SH-SY5Y (cell line): ENCODE data around the gene CEACAM18.

Experiments
- GATA2 ChIP-seq: IDR thresholded peaks from 2 replicates; pipeline ENCODE4 v1.6.1; 2011; ENCODE audit warnings: mild to moderate bottlenecking, low read depth, low read length
- GATA3 ChIP-seq: IDR thresholded peaks from 2 replicates; pipeline ENCODE4 v1.6.1; 2011; ENCODE audit warnings: low read depth, mild to moderate bottlenecking, low read length, moderate library complexity

CEACAM18 gene

DNA sequence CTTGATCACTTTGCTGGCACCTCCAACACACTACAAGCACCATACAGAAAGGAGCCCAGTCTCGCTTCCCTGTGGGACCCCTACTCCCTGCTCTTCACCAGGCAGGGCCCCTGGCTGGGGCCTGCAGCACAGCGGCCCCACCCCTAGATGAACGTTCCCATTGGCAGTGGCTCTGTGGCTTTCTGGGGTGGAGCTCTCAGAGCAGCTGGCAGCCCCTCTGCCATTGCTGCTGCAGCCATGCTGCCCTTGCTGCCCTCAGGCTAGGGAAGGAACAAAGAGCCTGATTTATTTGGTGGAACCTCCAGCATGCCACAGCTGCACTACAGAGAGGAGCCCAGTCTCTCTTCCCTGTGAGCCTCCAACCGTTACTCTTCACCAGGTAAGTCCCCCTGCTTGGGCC lies 47.3 kb downstream of the CEACAM18 start:
- TF ChIP-seq GATA3 = no peak
- no peak for TF ChIP-seq GATA2

DNA sequence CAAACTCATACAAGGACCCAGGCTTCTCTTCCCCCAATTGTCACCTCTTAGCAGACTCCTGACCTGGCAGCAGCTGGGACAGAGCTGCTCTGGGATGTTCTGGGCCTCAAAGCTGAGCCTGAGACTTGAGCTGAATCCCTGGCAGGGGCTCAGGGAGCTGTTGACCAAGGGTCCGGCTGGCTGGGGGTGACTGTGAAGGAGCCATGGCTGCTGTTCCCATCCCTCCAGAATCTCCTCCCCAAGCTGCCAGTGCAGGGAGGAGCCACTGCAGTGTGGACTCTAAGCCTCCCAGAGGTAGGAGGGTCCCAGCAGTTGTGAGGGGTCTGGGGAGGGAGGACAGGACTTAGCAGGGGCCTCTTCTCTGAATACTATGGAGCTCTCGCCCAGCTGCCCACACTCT lies 51.0 kb downstream of the CEACAM18 start:
- TF ChIP-seq GATA2 (no peak), GATA3 (no peak)

DNA sequence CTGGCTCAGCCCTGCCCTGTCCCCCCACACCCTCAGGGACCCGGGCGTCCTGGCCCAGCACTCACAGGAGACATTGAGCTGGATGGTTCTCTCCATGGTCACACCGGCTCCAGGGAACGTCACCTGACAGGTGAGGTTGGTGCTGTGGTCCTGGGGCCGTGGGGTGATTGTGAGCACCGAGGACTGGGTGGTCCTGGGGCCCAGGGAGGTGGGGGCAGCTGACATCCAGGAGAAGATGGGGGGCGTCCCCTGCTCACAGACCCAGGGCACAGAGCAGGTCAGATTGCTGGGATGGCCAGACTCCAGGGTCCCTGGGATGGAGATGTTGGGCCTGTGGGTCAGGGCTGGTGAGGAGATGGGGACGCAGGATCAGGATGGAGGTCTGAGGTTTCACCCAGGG lies 52.3 kb downstream of the CEACAM18 start:
- TF ChIP-seq GATA2 = no peak
- no peak for TF ChIP-seq GATA3

DNA sequence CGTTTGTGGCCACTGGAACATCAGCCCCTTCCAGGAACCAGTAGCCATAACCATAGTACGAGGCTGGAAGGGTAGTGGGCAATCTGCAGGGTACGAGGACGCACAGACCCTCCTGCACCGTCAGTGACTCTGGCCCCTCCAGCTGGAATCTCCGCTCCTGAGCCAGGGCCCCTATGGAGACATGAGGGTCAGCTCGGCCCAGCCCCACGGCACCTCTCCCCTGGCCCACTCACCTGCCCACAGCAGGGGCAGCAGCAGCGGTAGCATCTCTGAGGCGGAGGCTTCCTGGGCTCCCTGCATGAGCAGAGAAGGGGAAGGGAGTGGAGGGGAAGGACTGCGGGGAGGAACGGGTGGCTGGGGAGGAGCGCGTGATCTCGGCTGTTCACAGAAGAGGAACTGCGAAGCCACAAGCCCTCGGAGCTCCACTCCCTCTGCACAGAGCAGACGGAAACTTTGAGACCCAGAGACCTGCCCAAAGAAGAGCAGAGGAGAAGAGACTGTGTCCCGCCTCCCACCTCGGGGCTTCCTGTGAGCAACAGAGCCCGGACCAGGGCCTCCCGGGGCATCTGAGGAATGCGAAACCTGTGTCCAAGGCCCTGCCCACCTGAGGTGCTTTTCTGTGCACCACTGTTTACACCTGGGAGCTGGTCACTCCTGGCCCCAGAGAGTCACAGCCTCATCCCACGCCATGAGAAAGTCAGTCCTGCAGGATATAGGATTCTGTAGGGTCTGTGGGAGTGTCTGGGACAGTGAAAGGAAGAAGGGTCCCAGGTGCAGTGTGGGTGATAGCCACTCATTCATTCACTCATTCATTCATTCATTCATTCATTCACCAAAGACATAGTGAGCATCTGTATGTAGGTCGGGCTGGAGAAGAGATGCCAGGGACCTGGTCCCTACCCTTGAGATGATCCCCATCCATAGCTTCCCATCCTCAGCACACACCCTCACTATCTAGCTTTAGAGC lies 53.3 kb downstream of the CEACAM18 start, which contains the start of gene SIGLEC6:
Gene SIGLEC6, minus strand, starts transcription at position 322 of the 967 bp plus-strand sequence. Its CDS starts 22 bp downstream, at position 300.
- TF ChIP-seq GATA2 = no peak
- TF ChIP-seq GATA3 = no peak

DNA sequence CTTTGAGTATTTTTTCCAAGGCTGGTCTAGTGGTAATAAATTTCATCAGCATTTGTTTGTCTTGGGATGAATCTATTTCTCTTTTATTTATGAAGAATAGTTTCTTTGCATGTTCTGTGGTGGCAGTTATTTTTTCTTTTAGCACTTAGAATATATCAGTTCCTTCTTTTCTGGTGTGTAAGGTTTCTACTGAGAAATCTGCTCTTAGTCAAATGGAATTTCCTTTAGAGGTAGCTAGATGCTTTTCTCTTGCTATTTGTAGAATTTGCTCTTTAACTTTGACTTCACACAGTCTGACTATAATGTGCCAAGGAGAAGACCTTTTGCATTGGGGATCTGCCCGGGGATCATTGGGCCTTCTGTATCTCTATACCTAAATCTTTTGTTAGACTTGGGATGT lies 57.2 kb downstream of the CEACAM18 start:
- no peak for TF ChIP-seq GATA2
- TF ChIP-seq GATA3 = no peak

DNA sequence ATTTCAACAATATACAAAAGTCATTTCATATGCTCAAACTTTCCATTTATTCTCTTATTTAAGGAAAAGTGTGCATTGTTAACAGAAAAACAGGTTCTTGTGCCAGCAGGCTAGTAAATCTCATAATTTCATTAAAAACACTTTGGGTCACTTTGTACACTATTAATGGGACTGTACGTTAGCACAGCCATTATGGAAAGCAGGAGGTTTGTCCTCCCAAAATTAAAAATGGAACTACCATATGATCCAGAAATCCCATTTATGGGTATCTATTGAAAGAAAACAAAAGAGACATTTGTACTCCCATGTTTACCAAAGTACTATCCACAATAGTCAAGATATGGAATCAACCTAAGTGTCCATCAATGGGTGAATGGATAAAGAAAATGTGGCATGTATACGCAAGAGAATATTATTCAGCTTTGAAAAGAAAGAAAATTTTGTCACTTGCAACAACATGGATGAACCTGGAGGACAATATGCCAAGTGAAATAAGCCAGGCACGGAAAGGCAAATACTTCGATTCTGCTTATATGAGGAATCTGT lies 61.6 kb downstream of the CEACAM18 start:
- TF ChIP-seq GATA2 (no peak), GATA3 (no peak)
